Osteoblast (primary cell): Measurements from ENCODE around the gene GLI3. TPM values are rescaled to one million over a fixed set of nuclear protein-coding genes. Genes with fewer than 3 reads are reported as not detected.

Source experiments
- DNase-seq: peaks from one replicate; pipeline ENCODE4 v3.0.0; 2011; ENCODE audit warnings: low spot score, mixed read lengths; ENCODE audit not compliant: insufficient read length; ENCODE audit errors: missing footprints
- H2AFZ ChIP-seq: 2 replicates; pipeline ENCODE4 v1.6.0; 2011; ENCODE audit warnings: mild to moderate bottlenecking, low read length
- H3K27ac ChIP-seq: 2 replicates; pipeline ENCODE4 v1.5.1; 2011; ENCODE audit warnings: mild to moderate bottlenecking, low read depth, low read length, moderate library complexity
- H3K27me3 ChIP-seq: 2 replicates; pipeline ENCODE4 v1.6.0; 2012; ENCODE audit warnings: mild to moderate bottlenecking, control low read depth, inconsistent platforms, low read length, moderate library complexity; ENCODE audit not compliant: insufficient read depth
- H3K36me3 ChIP-seq: 2 replicates; pipeline ENCODE4 v1.5.1; 2011; ENCODE audit warnings: mild to moderate bottlenecking, low read length, control low read depth, moderate library complexity; ENCODE audit not compliant: insufficient read depth
- H3K4me1 ChIP-seq: 2 replicates; pipeline ENCODE4 v1.5.1; 2011; ENCODE audit warnings: mild to moderate bottlenecking, low read length, control low read depth, moderate library complexity; ENCODE audit not compliant: insufficient read depth
- H3K4me2 ChIP-seq: 2 replicates; pipeline ENCODE4 v1.6.0; 2011; ENCODE audit warnings: mild to moderate bottlenecking, low read length; ENCODE audit not compliant: insufficient read depth
- H3K4me3 ChIP-seq: fragments of 200-600 bp; sonication (generic); 3 replicates; pipeline ENCODE4 v1.5.1; 2012; ENCODE audit warnings: mild to moderate bottlenecking, low read length, inconsistent platforms; ENCODE audit not compliant: insufficient read depth
- H3K79me2 ChIP-seq: 2 replicates; pipeline ENCODE4 v1.6.0; 2012; ENCODE audit warnings: mild to moderate bottlenecking, low read length, control low read depth, inconsistent platforms; ENCODE audit not compliant: insufficient read depth
- H3K9me3 ChIP-seq: 2 replicates; pipeline ENCODE4 v1.5.1; 2011; ENCODE audit warnings: low read depth, low read length, control low read depth
- H4K20me1 ChIP-seq: 2 replicates; pipeline ENCODE4 v1.6.0; 2012; ENCODE audit warnings: mild to moderate bottlenecking, low read length, control low read depth; ENCODE audit not compliant: insufficient read depth
- CTCF ChIP-seq: IDR thresholded peaks from 2 replicates; pipeline ENCODE4 v1.5.1; 2011; ENCODE audit warnings: mild to moderate bottlenecking, low read depth, low read length, moderate library complexity; ENCODE audit errors: extremely low read depth
- total RNA-seq: library from RNA; depleted of rRNA; stranded (reverse); fragments of >200 nt; gene quantifications from 2 replicates; pipeline ENCODE4 v1.2.3, GENCODE V29; 2012

The GLI3 gene
- total RNA-seq, 1 donor = 11.9 TPM

- Histone ChIP-seq H3K27ac (no peak overlapping the region), H3K4me3 (no peak overlapping the region), H4K20me1 (no peaks in the 10 kb centered on the region), H3K4me2 (no peak overlapping the region), H2AFZ (no peak overlapping the region), H3K36me3 (no peaks in the 10 kb centered on the region), H3K79me2 (no peaks in the 10 kb centered on the region), H3K27me3 (no peaks in the 10 kb centered on the region), H3K4me1 (peaks cover 10% of the 10 kb centered on the region), H3K9me3 (no peaks in the 10 kb centered on the region)
- no peak for TF ChIP-seq CTCF
- no peak for DNase-seq
Measured at GRCh38 chr7:42250411-42250810, 13.4 kb upstream of the GLI3 start.

GRCh38 chr7:42248579-42248978, 11.6 kb upstream of the GLI3 start:
- Histone ChIP-seq H2AFZ (no peak overlapping the region), H3K4me1 (peaks cover 17% of the 10 kb centered on the region), H3K27ac (no peak overlapping the region), H3K27me3 (no peaks in the 10 kb centered on the region), H3K9me3 (no peaks in the 10 kb centered on the region), H3K79me2 (no peaks in the 10 kb centered on the region), H3K4me3 (no peak overlapping the region), H4K20me1 (no peaks in the 10 kb centered on the region), H3K4me2 (no peak overlapping the region), H3K36me3 (no peaks in the 10 kb centered on the region)
- no peak for TF ChIP-seq CTCF
- DNase-seq = no peak

- no peak for DNase-seq
- no peaks in the 10 kb centered on the region for H3K9me3 ChIP-seq
- H3K36me3 ChIP-seq = no peaks in the 10 kb centered on the region
- peak overlapping the region; percentile 48 for H3K4me2 ChIP-seq
- no peaks in the 10 kb centered on the region for H3K27me3 ChIP-seq
- TF ChIP-seq CTCF = peak; percentile 39
- H3K4me1 ChIP-seq = peaks cover 15% of the 10 kb centered on the region
- H4K20me1 ChIP-seq = no peaks in the 10 kb centered on the region
- no peak overlapping the region for H3K27ac ChIP-seq
- no peaks in the 10 kb centered on the region for H3K79me2 ChIP-seq
- peak overlapping the region; percentile 6 for H2AFZ ChIP-seq
- no peak overlapping the region for H3K4me3 ChIP-seq
Measured at GRCh38 chr7:42247301-42247700, 10.3 kb upstream of the GLI3 start.

- Histone ChIP-seq H3K4me2 (no peak overlapping the region), H4K20me1 (no peaks in the 10 kb centered on the region), H3K27ac (no peak overlapping the region), H3K27me3 (no peaks in the 10 kb centered on the region), H3K9me3 (no peaks in the 10 kb centered on the region), H3K4me1 (peaks cover 15% of the 10 kb centered on the region), H3K36me3 (no peaks in the 10 kb centered on the region), H2AFZ (peak overlapping the region; percentile 3), H3K79me2 (no peaks in the 10 kb centered on the region), H3K4me3 (no peak overlapping the region)
- DNase-seq = no peak
- no peak for TF ChIP-seq CTCF
Measured at GRCh38 chr7:42244828-42245227, 7.8 kb upstream of the GLI3 start.
